ENCODE measurements around the gene PRR29.
"Not testable (repeated sequence)": the region's sequence is repeated elsewhere in the genome, so short reads cannot be mapped to it uniquely, and the experiment has no call there.

The PRR29 gene

DNA sequence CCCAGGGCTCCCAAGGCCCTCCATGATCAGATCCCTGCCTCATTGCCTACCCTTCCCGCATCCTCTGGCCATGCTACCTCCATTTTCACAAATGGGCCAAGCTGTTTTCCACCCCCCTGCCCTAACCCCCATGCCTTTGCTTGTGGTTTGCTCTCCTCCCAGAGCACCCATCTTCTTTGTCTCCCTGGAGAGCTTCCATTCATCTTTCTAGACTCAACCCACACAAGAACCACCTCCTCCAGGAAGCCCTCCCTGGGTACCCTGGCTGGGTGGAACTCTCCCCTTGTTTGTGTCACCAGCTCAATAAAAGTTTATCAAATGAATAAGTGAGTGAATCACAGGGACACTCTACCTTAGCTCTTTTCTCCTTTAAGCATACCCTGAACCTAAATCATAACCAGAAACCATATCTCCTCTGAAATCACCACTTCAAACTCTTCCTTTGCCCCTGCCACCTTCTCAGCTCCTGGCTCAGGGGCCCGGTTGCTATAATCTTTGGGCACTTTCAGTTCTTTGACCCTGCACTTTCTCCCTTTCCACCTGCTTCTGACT is 22.5 kb upstream of the PRR29 start:
- DNase-seq: no peak

DNA sequence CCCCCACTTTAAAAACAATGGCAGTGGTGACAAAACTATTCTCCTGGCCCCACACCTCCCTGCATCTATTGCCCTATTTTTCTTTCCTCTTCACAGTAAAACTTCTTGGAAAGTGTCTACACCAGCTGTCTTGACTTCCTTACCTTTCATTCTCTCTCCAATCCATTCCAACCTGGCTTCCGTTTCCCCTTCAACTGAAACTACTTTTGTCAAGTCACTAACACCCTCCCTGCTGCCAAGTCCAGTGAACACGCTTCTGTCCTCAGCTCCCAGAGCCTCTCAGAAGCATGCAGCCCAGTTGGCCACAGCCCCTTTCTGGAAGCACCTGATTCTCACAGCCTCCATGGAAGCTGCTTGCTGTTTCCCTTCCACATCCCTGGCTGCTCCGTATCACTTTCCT is 21.4 kb upstream of the PRR29 start:
- DNase-seq: no peak

DNA sequence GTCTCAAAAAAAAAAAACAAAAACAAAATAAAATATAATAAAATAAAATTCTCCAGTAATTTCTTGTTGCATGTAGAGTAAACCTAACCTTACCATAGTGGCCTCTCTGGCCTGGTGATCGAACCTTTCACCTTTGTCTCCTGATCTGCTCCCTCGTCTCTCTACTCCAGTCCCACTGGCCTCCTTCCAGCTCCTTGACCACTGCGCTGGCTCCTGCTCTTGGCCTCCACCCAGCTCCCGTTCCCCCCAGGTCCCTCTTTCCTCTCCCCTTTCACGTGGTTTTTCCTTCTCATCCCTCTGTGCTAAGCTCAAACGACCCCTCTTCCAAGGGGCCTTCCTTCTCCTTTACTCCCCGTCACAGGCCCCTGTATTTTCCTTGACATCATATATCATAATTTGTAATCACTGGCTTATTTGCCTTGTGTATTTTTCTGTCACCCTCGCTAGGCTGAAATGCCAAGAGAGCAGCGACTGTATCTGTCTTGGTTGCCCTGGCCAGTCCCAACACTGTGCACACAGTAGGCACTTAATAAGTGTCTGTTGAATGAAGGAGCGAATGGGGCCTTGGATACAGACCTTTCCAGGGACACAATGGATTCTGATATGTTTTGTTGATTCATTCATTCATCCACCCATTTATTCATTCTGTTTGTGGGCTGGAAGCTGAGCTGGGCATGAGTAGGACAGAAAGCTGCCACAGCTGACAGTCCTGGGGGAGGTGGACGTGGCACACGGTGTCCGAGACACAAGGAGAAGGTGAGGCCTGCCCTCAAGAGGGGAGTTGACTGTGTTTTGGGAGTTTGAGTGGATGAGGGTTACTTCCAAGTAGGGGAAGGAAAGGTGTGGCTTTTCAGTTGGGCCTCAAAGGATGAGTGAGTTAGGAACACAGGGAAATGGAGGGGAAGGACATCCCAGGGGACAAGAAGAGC is 19.6 kb upstream of the PRR29 start:
- no peak for DNase-seq

DNA sequence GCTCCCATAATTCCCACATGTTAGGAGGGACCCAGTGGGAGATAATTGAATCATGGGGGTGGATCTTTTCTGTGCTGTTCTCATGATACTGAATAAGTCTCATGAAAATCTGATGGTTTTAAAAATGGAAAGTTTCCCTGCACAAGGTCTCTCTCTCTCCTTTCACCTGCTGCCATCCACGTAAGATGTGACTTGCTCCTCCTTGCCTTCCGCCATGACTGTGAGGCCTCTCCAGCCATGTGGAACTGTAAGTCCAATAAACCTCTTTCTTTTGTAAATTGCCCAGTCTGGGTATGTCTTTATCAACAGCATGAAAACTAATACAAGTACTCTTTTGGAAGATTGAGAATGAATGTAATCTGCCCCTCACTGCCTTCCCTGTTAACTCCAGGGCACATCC is 15.5 kb upstream of the PRR29 start:
- not testable (repeated sequence) for DNase-seq

DNA sequence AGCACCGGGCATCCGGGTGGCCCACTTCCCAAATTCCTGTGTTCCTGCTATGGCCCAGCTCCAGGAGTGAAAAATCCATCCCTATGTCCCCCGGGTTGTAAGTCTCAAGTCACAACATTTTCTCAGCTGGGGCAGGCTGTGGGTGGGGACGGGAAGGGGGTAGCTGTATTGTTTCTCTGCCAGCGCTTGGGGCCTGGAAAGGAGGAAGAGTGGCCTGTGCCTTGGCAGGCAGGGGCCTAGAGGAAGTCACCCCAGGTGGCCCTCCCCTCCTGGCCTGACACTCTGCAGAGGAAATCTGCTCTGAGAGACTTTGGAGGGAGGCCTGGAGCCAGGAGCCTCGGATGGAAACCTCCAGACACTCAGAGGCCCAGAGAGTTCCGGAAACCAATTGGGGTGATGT is 14.8 kb upstream of the PRR29 start:
- no peak for DNase-seq

DNA sequence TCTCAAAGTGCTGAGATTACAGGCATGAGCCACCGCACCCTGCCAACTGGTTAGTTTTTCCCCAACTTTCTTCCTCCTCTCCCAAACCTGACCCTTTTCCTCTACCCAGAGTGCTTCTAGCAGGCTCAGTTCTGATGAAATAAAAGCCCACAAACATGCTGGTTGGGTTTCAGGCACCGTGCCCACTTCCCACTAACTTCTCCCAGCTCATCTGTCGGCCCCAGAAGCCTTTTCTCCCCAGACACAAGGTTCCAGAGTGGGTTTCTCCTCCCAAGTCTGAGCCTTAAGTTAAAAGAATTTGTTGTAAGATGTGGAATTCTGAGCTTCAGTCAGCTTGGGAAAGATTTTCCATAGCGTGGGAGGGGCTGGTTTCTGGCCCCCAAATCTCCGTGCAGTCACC is 13.9 kb upstream of the PRR29 start:
- DNase-seq: no peak

DNA sequence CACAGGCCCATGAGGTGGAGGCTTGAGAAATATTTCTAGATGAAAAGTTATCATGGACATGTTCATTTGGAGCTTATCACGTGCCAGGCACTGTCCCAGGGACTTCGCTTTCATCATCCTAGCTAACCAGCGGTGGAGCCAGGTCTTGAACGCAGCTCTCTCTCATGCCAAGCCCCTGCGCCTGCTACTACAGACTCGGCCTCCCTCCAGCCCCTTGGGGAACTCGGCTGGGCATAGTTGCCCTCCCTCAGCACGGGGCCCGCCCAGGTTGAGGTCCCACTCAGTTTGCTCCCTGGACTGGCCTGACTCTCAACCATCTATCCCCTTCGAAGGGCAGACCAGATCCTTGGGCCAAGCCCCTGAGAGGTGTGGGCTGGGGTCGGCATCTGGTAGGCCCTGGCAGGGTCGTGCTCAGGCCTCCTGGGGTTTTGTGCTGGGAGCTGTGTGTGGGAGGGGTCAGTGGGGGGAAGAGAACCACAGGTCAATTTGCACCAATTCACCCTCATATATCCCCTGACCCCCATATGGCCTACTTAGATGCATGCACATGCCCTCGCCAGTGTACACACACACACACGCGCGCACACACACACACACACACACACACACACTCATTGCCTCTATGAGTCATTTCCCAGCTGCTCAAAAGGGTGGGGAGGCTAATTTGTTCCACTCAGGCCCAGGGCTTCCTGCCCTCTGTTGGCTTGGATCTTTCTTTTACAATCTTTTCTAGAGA is 13.3 kb upstream of the PRR29 start:
- peak; percentile 81 for DNase-seq

DNA sequence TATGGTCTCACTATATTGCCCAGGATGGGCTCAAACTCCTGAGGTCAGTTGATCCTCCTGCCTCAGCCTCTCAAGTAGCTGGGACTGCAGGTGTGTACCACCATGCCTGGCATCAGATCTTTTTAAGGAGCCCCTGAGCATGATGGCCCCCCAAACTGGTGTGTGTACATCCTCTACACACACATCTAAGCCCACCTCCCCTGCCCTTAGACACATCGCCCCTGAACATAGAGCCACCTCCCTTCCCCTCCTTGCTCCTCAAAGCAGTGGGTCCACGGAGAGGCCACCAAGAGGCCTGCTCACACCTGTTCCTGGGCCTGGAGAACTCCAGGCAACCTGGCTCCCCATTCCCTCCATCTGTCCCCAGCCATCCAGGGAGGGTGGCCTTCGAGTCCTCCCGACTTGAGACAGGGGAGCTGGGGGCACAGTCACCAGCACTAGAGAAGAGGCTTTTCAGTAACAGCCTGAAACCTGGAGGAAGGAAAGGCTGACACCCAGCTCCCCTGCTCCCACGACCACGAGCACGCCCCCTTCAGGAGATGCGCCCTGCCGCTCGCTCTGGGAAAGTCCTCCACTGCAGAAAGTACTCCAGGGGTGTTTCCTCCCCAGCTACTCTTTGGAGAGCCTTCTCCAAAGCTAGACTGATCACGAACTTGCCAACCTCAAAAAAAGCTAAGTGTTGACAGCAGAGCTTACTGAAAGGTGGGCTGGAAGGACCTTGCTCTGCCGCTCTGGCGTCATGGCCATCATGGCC is 12.6 kb upstream of the PRR29 start:
- DNase-seq: no peak

DNA sequence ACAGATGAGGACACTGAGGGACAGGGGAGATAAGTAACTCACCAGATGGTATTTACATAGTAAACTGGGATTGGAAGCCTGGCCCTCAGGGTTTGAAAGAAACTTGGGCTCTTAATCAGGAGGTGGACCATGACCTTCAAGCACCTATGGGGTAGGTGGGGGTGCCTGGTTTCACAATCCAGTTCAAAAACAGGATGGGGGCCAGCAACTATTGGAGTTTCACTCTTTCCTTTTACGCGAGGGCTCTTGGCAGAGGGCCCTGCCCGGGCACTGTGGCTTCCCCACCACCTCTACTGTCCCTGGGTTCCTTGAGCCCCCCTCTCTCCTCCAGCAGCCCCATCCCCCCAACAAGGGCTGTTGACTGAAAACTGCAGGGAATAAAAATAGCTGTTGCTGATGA is 11.3 kb upstream of the PRR29 start:
- DNase-seq: no peak

DNA sequence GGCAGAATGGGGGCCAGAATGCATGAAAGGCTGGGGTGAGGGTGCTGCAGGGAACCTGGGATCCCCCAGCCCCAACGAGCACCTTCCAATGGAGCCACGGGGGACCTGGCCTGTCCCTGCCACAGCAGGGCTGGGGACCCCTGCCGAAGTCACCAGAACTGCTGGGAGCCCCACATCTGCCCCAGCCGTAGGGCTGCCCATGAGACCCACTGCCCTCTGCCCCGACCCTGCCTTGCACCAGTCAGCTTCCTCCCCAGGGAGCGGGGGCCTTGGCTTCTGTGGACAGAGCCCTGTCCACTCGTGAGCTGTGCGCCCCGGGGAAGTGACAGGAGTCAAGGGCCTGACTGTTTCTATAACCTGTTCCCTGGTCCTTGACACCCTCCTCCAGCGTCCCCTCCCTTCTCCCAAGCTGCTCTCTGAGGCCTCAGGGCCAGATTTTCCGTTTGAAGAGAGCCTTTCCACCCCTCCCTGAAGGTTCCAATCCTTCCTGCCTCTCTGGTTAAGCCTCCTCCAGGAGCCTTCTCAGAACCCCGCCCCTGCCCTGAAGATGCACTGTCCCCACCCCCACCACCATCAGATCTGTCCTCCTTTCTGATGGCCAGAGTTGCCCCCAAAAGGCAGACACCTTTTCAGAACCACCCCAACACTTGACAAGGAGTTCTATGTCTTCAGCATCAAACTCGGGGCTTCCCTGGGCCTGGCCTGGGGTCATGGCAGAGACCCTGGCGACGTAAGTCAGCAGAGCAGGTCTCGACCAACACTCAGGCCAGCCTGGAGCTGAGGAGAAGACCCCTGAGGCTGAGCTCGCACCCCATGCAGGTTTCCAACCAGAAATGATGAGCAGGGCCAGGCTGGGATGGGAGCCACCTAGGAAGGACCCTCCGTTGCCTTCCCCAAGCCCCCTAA is 10.7 kb upstream of the PRR29 start:
- no peak for DNase-seq

DNA sequence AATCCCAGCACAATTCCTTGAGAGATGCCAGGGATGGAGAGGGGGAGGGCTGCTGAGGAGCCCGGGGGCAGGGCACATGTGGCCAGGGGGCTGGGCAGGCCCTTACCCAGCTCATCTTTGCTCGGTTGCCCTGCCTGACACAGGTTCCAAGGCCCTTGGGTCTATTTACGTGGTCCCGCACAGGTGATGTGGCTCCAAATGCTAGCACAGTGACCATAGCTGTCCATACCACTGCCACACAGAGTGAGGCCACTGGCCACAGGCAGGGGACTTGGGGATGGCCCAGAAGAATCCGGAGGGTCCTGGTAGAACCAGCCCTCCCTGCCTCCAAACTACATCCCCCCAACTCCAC is 10.0 kb upstream of the PRR29 start:
- no peak for DNase-seq

DNA sequence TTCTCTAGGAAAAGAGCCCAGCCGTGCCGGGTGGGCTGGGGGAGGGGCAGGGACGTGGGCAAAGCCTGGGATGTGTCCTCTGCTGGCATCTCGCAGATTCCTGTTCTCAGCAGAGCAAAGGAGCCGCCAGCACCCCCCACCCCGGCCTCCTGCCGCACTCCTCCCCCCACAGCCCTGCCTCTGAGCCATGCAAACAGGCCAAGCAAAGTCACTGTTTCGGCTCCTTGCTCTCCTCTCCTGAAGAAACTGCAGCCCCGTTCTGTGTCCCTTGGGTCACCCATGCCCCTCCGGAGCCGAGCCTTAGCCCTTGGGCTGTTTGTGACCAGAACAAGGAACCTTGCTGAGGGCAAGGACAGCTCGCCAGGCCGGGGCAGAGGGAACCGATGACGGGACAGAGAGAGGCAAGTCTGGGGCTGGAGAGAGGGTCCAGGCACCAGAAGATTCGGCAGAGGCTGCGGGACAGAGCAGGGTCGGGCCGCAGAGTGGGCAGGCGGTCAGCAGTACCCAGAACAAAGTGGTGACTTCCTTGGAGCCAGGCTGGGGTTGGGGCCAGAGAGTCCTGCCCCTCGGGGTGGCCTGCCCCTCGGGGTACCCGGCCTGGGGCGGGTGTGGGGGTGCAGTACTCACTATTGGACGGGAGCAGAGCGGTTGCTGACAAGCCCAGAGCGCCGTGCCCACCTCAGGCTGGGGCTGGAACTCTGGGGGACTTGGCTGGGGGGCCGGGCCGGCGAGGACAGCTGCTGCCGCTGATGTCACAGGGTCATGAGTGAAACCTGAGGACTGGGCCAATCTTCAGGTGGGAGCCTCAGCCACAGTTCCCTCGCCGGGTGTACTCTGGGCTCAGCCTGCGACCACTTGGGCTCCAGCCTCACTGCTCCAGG is 9.2 kb upstream of the PRR29 start:
- no peak for DNase-seq

DNA sequence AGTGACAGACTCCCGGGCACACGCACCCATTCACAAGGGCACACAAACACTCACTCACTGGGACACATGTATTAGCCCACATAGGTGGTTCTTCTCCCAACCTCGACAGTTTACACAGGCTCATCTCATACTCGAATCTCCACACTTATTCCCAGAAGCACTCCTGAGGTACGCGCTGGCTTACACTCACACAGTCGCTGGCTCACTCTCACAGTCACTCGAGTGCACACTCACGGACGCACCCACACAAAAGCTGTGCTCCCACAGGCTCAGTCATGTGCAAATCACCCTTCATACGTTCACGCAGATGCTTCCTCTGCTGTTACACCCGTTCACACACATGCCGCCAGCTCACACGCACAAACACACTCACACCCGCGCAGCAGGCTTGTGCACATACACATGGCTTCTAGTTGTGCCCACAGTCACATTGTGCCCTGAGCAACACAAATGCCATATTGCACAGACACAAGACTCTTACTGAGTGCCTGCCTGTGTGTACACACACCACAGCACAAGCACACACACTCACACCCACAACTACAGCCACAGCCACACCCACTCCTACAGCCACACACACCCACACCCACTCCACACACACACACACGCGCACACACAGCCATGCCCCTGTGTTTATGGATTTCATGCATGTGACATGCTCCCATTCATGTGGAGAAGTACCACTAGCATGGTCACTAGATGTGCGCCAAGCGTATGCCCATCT is 8.4 kb upstream of the PRR29 start:
- DNase-seq: no peak

DNA sequence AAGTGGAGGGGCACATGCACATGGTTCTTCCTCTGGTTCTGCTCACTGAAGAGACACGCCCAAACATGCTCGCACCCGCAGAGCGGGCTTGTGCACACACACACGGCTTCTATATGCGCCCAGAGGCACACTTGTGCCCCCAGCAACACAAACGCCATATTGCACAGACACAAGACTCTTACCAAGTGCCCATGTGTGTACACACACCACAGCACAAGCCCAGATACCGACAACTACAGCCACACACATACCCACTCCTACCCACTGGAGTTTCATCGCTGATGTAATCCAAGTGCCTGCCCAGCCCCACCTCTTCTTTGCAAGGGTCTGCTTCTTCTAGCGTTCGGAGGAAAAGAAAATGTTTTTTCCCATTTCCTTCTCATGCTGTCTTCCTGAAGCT is 6.5 kb upstream of the PRR29 start:
- no peak for DNase-seq

DNA sequence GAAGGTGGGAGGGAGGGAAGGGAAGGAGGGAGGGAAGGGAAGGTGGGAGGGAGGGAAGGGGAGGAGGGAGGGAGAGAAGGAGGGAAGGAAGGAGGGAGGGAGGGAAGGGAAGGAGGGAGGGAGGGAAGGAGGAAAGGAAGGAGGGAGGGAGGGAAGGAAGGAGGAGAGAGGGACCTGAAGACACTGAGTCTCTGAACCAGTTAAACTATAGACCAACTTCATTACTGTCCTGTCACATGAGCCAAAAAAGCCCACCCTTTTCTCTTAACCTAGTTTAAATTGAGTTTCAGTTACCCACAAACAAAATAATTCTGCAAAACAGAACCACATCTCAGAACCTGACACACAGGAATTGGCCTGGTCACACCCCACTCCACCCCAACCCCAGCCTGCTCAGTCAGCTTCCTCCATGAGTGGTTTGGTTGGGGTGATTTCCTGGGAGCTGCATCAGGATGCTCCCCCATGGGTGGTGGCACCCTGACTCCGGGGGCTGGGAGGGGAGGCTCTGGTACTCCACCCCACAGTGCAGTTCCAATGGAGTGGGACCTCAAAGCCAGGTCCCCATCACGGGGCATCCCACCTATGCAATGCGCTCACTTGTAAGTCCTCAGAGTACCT is 4.7 kb upstream of the PRR29 start:
- peak; percentile 55 for DNase-seq

DNA sequence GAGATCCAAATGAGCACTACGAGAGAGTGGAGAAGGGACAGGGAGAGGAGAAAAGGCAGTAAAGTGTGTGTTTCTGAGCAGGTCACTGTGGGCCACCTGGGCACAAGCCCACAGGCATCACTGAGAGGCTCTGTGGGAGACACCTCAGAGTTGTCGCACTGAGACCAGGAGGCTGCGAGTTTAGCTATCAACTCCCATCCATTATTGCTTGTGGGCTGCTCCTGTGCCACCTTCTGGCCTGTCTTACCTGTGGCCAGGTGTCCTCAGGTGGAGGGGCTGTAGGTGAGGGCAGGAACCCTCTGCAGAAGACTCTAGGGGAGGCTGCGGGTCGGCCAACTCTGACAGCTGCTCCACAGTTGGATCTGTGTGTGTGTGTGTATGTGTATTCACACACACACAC is 2.5 kb upstream of the PRR29 start:
- no peak for DNase-seq

DNA sequence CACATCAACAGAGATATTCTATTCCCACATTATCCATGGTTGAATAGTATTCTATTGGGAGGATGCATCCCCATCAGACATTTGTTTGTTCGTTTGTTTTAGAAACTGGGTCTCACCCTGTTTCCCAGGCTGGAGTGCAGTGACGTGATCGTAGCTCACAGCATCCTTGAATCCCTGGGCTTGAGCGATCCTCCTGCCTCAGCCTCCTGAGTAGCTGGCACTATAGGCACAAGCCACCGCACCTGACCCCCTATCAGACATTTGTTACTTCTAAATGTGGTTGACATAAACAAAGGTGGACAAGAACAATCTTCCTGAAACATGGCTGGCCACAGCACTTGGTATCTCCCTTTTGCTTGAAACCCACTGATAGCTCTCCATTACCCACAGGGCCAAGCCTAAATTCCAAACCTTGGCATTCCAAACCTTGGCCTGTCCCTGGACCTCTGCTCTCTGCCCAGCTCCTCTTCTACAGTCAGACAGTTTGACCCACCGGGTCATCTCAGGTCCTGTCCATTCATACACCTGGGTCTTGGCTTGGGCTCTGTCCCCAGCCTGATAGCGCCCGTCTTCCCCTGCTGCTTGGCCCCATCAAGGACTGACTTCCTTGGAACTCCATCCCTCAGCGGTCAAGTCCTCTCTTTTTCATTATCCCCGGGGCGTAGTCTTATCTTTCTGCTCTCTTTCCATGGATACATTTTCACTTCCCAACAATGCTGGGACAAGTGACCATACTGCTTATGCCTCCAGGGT is 1.5 kb upstream of the PRR29 start:
- no peak for DNase-seq

DNA sequence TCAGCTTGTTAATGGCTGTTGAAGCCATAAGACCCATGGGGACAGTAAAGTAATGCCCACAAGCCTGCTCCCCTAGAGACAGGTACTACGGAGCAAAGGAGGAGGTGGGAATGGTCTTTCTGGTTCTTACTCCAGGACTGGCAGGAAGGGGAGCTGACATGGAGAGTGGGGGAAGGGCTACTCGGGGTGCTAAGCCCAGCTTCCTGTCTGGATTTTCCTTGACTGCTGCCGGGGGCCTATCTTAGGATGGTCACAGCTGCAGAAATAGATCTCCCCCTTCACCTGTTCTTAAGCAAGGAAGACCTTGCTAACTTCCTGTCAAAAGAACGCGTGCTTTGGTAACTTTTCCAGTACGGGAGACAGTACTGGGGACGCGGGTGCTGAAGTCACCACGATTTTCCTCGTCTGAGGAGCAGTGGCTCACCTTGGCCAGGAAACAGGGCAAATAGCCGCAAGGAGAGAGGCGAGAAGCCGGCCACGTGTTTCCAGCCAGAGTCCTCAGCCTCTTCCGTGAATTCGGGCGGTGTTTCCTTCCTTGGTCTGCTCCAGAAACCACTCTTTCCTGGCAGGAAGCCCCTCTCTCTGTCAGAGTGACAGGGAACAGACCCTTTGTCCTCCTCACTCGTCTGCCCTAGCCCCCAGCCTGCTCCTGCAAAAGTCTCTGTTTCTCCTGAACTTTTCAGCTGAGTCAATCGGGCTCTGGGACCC is 656 bp upstream of the PRR29 start:
- DNase-seq: no peak
